Measurements from ENCODE around the gene PCDHGC4. TPM values are rescaled to one million over a fixed set of nuclear protein-coding genes. Genes with fewer than 3 reads are reported as not detected.

Gene PCDHGC4
- total RNA-seq, 1 donor from 2014 or later, result 59.3 TPM

DNA sequence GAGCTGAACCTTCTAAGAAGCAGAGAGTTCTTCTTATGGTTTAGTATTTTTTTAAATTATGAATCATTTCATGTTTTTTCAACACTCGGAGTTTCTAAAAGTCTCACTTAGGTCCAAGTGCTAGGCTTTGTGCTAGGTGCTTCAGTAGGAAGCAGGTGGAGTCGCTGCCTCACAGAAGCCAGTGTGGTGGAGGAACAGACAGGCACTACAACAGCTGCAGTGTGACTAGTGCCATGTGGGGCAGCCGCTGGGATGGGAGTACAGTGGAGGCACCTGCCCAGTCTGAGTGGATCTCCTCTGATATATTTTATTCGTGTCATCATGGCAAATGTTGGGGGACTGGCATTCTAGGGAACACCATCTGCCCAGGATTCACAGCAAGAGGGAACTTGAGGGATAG, 19.4 kb downstream of the PCDHGC4 start:
- intact Hi-C loops (cut with DNase I), result no loop called here
- TF ChIP-seq, protein P1, sequence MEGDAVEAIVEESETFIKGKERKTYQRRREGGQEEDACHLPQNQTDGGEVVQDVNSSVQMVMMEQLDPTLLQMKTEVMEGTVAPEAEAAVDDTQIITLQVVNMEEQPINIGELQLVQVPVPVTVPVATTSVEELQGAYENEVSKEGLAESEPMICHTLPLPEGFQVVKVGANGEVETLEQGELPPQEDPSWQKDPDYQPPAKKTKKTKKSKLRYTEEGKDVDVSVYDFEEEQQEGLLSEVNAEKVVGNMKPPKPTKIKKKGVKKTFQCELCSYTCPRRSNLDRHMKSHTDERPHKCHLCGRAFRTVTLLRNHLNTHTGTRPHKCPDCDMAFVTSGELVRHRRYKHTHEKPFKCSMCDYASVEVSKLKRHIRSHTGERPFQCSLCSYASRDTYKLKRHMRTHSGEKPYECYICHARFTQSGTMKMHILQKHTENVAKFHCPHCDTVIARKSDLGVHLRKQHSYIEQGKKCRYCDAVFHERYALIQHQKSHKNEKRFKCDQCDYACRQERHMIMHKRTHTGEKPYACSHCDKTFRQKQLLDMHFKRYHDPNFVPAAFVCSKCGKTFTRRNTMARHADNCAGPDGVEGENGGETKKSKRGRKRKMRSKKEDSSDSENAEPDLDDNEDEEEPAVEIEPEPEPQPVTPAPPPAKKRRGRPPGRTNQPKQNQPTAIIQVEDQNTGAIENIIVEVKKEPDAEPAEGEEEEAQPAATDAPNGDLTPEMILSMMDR (IDR thresholded peaks at IDR 0.05), result no peak
- H3K27ac ChIP-seq, result peak overlapping the region; percentile 45 to 50
- H3K4me3 ChIP-seq, result no peak overlapping the region
- peaks cover 20 to 28% of the 10 kb centered on the region in 2 donors for H3K4me1 ChIP-seq
- H3K9me3 ChIP-seq, result no peaks in the 10 kb centered on the region
- DNase-seq (ENCODE audit: low spot score in 2 of 2), result no peak
- H3K27me3 ChIP-seq, result no peaks in the 10 kb centered on the region
- H3K36me3 ChIP-seq, result peaks cover 0 to 13% of the 10 kb centered on the region in 2 donors

DNA sequence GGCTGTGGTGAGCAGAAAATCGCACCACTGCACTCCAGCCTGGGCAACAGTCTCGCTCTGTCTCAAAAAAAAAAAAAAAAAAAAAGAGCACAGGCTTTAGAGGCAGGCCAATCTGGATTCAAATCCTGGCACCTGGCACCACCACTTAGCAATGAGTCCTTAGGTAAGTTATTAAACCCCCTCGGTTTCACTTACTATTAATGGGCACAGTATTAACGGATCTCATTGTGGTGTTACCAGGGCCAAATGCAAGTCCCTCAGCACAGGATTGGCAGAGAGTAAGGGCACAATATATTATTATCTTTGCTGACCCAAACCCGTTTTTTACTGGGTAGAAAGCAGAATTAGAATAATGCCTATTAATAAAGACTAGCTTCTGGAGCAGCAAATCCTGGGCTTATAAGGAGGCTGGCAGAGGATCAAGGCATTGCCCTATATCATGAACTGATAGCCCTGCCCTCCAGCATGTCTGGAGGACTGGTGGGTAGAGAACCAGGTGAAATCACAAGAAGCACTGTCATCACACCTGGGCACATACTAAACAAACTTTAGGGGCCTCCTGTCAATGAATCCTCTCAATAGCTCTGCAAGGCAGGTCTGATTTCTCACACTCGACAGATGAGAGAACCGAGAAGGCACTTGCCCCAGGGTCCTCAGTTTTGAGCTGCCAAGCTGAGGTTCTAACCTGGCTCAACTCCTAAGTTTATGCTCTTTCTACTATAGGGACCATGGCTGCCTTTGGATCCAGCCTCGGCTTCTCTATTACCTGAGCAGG, 21.7 kb downstream of the PCDHGC4 start:
- H3K9me3 ChIP-seq, result no peaks in the 10 kb centered on the region
- no peaks in the 10 kb centered on the region for H3K27me3 ChIP-seq
- DNase-seq (ENCODE audit: low spot score in 2 of 2), result no peak
- intact Hi-C loops (cut with DNase I), result loop anchor here (2.0 kb wide), 1 partner anchor 14 kb away; no protein-coding TSS in a partner anchor
- H3K4me3 ChIP-seq, result no peak overlapping the region
- peak overlapping the region; percentile 98 to 99 for H3K27ac ChIP-seq
- TF ChIP-seq, protein P1 (IDR thresholded peaks at IDR 0.05), result no peak
- H3K36me3 ChIP-seq, result peaks cover 0 to 19% of the 10 kb centered on the region in 2 donors
- peaks cover 24 to 35% of the 10 kb centered on the region in 2 donors for H3K4me1 ChIP-seq

DNA sequence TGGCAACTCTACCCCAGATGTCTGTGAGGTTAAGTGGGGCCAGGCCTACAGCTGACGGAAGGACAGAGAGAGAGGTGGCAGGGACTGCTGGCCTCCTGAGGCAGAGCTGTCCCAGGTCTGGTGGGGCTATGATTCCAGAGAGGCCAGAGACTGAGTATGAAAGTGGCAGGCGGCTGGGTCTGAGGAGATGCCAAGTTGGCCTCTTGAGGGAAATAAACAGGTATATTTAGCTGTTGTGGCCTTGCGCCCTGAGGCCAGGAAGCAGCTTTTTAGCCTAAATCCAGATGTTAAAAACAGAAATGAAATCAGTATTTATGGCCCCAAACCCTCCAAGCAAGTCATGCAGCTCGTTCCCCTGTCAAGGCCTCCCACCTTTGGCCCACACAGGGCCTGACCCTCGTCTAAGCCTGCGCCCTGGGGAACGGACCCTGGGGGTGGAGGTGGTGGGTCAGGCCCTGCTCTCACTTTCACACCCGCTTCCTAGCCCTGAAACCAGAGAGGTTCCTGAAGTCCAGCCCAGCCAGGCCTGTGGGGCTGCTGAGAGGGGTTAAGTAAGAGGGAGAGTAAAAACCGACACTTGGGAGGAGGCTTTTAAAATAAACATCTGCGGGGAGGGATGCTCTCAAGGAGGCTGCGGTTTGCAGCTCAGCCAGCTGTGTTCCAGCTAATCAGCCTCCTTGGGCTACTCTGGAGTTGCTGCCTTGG, 22.7 kb downstream of the PCDHGC4 start:
- Histone ChIP-seq H3K27me3 (no peaks in the 10 kb centered on the region), H3K4me1 (peaks cover 24 to 35% of the 10 kb centered on the region in 2 donors), H3K9me3 (no peaks in the 10 kb centered on the region), H3K27ac (peak overlapping the region; percentile 98 to 99), H3K4me3 (no peak overlapping the region), H3K36me3 (peaks cover 0 to 22% of the 10 kb centered on the region in 2 donors)
- intact Hi-C loops (cut with DNase I), result loop anchor here (2.0 kb wide), 1 partner anchor 15 kb away; no protein-coding TSS in a partner anchor
- TF ChIP-seq, protein P1 (IDR thresholded peaks at IDR 0.05), result no peak
- no peak for DNase-seq (ENCODE audit: low spot score in 2 of 2)

DNA sequence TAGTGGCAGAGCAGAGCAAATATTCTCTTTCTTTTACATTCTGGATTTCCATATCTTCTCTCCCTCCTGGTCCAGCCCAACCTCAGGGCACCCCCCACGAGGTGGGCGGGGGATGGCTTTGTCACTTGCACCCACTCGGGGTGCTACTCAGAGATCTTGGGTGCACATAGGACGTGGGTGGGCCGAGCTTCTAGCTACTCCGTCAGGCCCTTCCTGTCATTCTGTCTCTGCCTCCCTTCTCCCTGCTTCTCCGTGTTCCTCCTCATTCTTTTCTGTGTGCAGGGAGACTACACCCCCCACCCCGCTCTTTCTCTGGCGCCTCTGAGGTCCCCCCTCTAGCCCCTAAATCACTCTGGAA, 23.6 kb downstream of the PCDHGC4 start:
- no peak for DNase-seq (ENCODE audit: low spot score in 2 of 2)
- Histone ChIP-seq H3K36me3 (peaks cover 0 to 18% of the 10 kb centered on the region in 2 donors), H3K4me1 (peaks cover 24 to 35% of the 10 kb centered on the region in 2 donors), H3K4me3 (peak overlapping the region; percentile 53 to 62), H3K9me3 (no peaks in the 10 kb centered on the region), H3K27ac (peak overlapping the region; percentile 98 to 99), H3K27me3 (no peaks in the 10 kb centered on the region)
- intact Hi-C loops (cut with DNase I), result no loop called here
- TF ChIP-seq, protein P1 (IDR thresholded peaks at IDR 0.05), result no peak

DNA sequence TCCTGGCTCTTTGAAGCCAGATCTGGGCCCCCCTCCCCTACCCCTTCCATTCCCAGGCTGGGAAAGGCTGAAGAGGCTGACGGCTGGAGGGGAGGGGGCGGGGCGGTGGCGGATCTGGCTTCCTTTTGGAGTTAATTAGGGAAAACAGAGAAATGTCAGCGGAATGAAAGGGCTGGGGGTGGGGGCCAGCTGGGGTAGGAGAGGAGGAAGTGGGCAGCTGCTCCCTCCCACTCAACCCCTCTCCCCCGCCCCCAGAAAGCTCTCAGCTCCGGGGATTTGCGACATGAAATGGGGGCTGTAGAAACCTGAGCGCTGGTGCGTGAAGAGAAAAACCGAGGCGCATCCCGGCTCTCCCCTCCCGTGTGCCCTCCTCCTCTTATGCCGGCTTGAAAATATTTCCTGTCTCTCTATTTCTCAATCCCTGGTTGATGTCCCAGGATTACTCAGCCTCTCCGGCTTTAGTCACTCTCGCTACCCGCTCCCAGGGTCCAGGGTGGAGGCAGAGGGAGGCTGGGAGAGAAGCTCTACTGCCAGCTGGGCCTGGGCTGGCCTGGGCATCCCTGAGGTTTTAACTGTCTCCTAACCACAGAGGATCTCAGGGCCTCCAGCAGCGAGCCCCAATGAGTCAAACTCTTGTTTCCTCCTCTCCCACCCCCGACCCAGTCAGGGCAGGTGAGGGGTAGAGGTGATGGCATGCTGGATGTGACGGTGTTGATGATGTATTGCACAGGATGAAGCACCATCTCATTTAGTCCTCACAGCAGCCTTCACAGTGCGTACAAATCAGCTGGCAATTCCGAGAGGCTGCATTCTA, 24.2 kb downstream of the PCDHGC4 start:
- Histone ChIP-seq H3K9me3 (no peaks in the 10 kb centered on the region), H3K36me3 (peaks cover 0 to 18% of the 10 kb centered on the region in 2 donors), H3K4me3 (peak overlapping the region; percentile 53 to 62), H3K27ac (peak overlapping the region; percentile 98 to 99), H3K4me1 (peaks cover 24 to 36% of the 10 kb centered on the region in 2 donors), H3K27me3 (no peaks in the 10 kb centered on the region)
- TF ChIP-seq, protein P1 (IDR thresholded peaks at IDR 0.05), result no peak
- intact Hi-C loops (cut with DNase I), result loop anchor here (1.0 kb wide), 2 partner anchors 15 to 33 kb away; no protein-coding TSS in a partner anchor
- DNase-seq (ENCODE audit: low spot score in 2 of 2), result peak; percentile 61 to 94

Data from ascending aorta (tissue), 2 donors.